Measurements from ENCODE around the gene ANG. TPM values are rescaled to one million over a fixed set of nuclear protein-coding genes. Genes with fewer than 3 reads are reported as not detected.
A peak's percentile ranks its signal among the peaks of the same experiment; 100 is the strongest.

The ANG gene
- total and polyA plus RNA-seq, 2 donors (not counting 1 experiment from before 2014, with no cell fraction given), result 6.4 to 7.3 TPM

DNA sequence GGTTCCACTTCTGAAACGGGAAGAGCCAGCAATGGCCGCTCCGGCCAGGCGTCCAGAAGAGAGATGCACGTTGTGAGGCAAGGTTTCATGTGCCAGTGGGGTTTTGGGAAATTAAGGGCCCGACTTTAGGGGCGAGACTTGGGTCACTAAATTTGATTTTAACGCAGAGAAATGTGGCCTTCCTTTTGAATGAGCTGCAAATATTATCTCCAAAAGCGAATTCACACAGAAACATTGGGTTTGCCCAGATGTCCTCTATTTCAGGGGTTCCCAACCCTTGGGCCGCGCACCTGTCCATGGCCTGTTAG lies 6.5 kb upstream of the ANG start:
- Histone ChIP-seq H3K9ac (ENCODE audit: insufficient read depth, low read length) (peak overlapping the region; percentile 97), H3K27ac (ENCODE audit: insufficient read depth, low read length) (peak overlapping the region; percentile 99), H3K4me2 (ENCODE audit: extremely low read depth, insufficient read depth, low read length) (peak overlapping the region; percentile 96), H4K20me1 (ENCODE audit: control insufficient read depth, extremely low read depth, insufficient read depth, low read length) (no peaks in the 10 kb centered on the region), H3K9me3 (ENCODE audit: control insufficient read depth, insufficient read depth, low read depth, low read length) (no peaks in the 10 kb centered on the region), H3K4me1 (ENCODE audit: control insufficient read depth, extremely low read depth, insufficient read depth, low read length) (no peaks in the 10 kb centered on the region), H3K27me3 (ENCODE audit: control insufficient read depth, insufficient read depth, low read length) (no peaks in the 10 kb centered on the region), H3K79me2 (ENCODE audit: control insufficient read depth, insufficient read depth, low read length) (no peaks in the 10 kb centered on the region), H3K4me3 (replicated peaks in 1 of 4; ENCODE audit: control extremely low read depth in 1 of 4, insufficient read depth in 1 of 4, low read depth in 3 of 4, low read length in 4 of 4) (peak overlapping the region; percentile 82 to 99 (median 92)), H3K36me3 (ENCODE audit: control insufficient read depth, insufficient read depth, low read length) (no peaks in the 10 kb centered on the region), H2AFZ (ENCODE audit: low read length) (peak overlapping the region; percentile 88)
- no peak for DNase-seq (ENCODE audit: low read depth in 2 of 2)
- TF ChIP-seq, protein P1, sequence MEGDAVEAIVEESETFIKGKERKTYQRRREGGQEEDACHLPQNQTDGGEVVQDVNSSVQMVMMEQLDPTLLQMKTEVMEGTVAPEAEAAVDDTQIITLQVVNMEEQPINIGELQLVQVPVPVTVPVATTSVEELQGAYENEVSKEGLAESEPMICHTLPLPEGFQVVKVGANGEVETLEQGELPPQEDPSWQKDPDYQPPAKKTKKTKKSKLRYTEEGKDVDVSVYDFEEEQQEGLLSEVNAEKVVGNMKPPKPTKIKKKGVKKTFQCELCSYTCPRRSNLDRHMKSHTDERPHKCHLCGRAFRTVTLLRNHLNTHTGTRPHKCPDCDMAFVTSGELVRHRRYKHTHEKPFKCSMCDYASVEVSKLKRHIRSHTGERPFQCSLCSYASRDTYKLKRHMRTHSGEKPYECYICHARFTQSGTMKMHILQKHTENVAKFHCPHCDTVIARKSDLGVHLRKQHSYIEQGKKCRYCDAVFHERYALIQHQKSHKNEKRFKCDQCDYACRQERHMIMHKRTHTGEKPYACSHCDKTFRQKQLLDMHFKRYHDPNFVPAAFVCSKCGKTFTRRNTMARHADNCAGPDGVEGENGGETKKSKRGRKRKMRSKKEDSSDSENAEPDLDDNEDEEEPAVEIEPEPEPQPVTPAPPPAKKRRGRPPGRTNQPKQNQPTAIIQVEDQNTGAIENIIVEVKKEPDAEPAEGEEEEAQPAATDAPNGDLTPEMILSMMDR (conservative IDR thresholded peaks at IDR 0.05 in 1 of 2, IDR thresholded peaks at IDR 0.05 in 1 of 2; ENCODE audit: low read depth in 1 of 2, low read length in 2 of 2), result no peak
- TF ChIP-seq EZH2 (IDR thresholded peaks at IDR 0.05; ENCODE audit: low read length, missing control alignments), result no peak

DNA sequence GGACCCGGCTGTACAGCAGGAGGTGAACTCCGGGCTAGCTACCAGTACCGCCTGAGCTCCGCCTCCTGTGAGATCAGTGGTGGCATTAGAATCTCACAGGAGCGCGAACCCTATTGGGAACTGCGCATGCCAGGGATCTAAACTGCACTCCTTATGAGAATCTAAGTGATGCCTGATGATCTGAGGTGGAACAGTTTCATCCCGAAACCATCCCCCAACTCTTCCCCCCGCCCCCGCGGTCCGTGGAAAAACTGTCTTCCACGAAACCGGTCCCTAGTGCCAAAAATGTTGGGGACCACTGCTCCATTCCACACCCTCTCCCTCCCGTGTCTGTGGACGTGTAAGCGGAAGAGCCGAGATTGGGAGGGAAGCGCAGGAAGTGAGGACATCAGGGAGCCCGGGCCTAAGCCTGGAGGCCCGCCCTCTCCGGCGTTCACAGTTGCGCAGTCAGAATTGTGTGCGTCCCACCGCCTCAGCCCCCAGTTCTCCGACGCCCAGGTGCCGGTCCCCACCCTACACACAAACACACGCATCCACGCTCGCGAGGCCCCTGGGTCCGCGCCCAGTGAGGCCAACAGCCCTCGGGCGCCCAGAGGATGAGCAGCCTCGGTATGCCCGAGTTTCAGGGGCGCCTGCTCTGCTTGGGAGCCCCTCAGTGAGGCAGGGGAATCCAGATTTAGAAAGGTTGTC lies 6.0 kb upstream of the ANG start:
- Histone ChIP-seq H4K20me1 (ENCODE audit: control insufficient read depth, extremely low read depth, insufficient read depth, low read length) (no peaks in the 10 kb centered on the region), H2AFZ (ENCODE audit: low read length) (peak overlapping the region; percentile 88), H3K36me3 (ENCODE audit: control insufficient read depth, insufficient read depth, low read length) (no peaks in the 10 kb centered on the region), H3K4me3 (replicated peaks in 1 of 4; ENCODE audit: control extremely low read depth in 1 of 4, insufficient read depth in 1 of 4, low read depth in 3 of 4, low read length in 4 of 4) (peak overlapping the region; percentile 82 to 99 (median 92)), H3K9me3 (ENCODE audit: control insufficient read depth, insufficient read depth, low read depth, low read length) (no peaks in the 10 kb centered on the region), H3K27me3 (ENCODE audit: control insufficient read depth, insufficient read depth, low read length) (no peaks in the 10 kb centered on the region), H3K27ac (ENCODE audit: insufficient read depth, low read length) (peak overlapping the region; percentile 99), H3K4me1 (ENCODE audit: control insufficient read depth, extremely low read depth, insufficient read depth, low read length) (no peaks in the 10 kb centered on the region), H3K4me2 (ENCODE audit: extremely low read depth, insufficient read depth, low read length) (peak overlapping the region; percentile 96), H3K79me2 (ENCODE audit: control insufficient read depth, insufficient read depth, low read length) (no peaks in the 10 kb centered on the region), H3K9ac (ENCODE audit: insufficient read depth, low read length) (peak overlapping the region; percentile 97)
- peak; percentile 94 to 95 for DNase-seq (ENCODE audit: low read depth in 2 of 2)
- TF ChIP-seq, protein P1 (conservative IDR thresholded peaks at IDR 0.05 in 1 of 2, IDR thresholded peaks at IDR 0.05 in 1 of 2; ENCODE audit: low read depth in 1 of 2, low read length in 2 of 2), result no peak
- TF ChIP-seq EZH2 (IDR thresholded peaks at IDR 0.05; ENCODE audit: low read length, missing control alignments), result no peak

DNA sequence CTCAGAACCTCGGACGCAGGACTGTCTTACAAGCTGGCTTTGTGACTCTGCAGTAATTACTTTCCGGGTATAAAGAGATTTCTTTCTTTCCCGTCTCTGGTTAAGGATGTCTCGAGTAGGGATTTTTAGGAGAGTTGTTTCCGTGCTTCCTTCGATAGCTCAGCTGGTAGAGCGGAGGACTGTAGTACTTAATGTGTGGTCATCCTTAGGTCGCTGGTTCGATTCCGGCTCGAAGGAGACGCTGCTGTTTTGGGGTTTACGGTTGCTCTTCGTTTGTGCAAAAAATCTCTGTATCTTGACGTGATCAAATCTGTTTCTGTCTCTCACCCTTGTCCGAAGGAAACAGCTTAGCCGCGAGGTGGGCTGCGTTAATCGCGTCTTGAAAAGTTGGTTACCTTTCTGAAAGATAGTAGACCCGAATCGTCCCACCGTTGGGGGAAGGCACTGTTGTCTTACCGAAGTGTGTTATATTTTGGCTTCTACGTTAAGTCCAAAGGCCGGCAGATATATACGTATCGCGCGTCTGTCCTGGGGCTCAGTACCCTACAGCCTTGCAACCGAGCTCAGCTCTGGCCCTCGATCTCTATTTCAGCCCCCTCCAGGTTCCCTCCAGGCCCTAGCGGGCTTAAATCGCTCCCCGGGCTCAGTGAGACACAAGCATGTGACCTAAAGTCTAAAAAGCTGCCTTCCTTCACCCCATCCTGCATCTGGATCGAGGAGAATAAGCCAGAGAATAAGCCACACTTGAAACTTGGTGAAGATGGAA lies 5.3 kb upstream of the ANG start:
- Histone ChIP-seq H3K27me3 (ENCODE audit: control insufficient read depth, insufficient read depth, low read length) (no peaks in the 10 kb centered on the region), H3K4me1 (ENCODE audit: control insufficient read depth, extremely low read depth, insufficient read depth, low read length) (no peaks in the 10 kb centered on the region), H2AFZ (ENCODE audit: low read length) (peak overlapping the region; percentile 88), H3K4me2 (ENCODE audit: extremely low read depth, insufficient read depth, low read length) (peak overlapping the region; percentile 99), H4K20me1 (ENCODE audit: control insufficient read depth, extremely low read depth, insufficient read depth, low read length) (no peaks in the 10 kb centered on the region), H3K9ac (ENCODE audit: insufficient read depth, low read length) (peak overlapping the region; percentile 97), H3K36me3 (ENCODE audit: control insufficient read depth, insufficient read depth, low read length) (no peaks in the 10 kb centered on the region), H3K27ac (ENCODE audit: insufficient read depth, low read length) (peak overlapping the region; percentile 99), H3K79me2 (ENCODE audit: control insufficient read depth, insufficient read depth, low read length) (no peaks in the 10 kb centered on the region), H3K9me3 (ENCODE audit: control insufficient read depth, insufficient read depth, low read depth, low read length) (no peaks in the 10 kb centered on the region), H3K4me3 (replicated peaks in 1 of 4; ENCODE audit: control extremely low read depth in 1 of 4, insufficient read depth in 1 of 4, low read depth in 3 of 4, low read length in 4 of 4) (peak overlapping the region; percentile 82 to 99 (median 92))
- TF ChIP-seq EZH2 (IDR thresholded peaks at IDR 0.05; ENCODE audit: low read length, missing control alignments), result no peak
- TF ChIP-seq, protein P1 (conservative IDR thresholded peaks at IDR 0.05 in 1 of 2, IDR thresholded peaks at IDR 0.05 in 1 of 2; ENCODE audit: low read depth in 1 of 2, low read length in 2 of 2), result no peak
- peak; percentile 88 to 96 for DNase-seq (ENCODE audit: low read depth in 2 of 2)

Measured in fibroblast of lung (primary cell).